NCI-H128 (cell line): Measurements from ENCODE around the gene NT5C1A.

Source experiments
- DNase-seq: peaks from one replicate; lab custom pipeline; 2025; ENCODE audit not compliant: unreplicated experiment; lab: John Stamatoyannopoulos, UW

Gene NT5C1A

DNA sequence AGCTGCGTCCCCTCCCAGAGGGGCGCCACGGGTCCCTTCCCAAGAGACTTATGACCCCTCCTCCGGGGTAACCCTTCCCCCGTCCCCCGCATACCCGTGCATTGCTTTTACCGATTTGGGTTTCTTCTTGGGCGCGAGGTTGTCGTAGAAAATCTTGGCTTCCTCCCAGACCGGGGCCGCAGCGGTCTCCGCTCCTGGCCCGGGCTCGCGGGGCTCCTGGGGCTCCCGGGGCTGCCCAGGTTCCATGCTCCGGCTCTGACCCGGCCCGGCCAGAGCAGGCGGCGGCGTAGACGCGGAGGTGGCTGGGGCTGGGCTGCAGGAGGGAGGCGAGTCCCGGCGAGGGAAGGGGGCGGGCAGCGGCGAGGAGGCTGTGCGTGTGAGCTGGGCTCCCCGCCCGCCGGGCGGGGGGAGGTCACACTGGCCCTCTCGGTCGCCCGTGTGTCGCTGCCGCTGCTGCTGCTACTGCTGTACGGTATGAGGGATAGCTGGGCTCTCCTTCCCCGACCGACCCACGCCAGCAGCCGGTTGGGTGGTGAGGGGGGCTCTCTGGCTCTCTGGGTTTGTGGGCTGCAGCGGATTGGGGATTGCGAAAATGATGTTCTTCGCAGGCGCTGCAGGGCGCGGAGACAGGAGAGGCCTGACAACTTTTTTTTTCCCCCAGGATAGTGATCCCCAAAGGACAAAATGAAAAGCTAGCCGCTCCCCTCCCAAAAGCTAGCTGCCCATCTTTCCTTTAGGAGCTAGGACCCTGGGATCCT is at the start of gene NT5C1A:
TSS of gene NT5C1A (minus strand) at position 315 of the 758 bp plus-strand sequence. CDS start at position 246, 69 bp downstream.
- no peak for DNase-seq

DNA sequence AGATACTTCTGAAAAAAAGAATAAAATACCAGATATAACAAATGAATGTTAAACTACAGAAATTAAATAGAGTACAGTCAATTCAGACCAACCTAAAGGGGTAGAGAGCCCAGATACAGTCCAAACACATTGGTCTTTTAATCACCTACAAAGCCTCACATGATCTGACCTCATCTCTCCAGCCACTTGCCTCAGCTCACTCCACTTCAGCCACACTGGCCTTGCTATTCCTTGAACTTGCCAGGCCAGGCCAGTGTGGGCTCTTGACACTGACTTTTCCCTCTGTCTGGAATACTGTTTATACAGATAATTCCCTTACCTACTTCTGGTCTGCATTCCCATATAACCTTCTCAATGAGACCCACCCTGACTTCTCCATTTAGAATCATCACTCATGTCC is 49.8 kb upstream of the NT5C1A start:
- DNase-seq: no peak

DNA sequence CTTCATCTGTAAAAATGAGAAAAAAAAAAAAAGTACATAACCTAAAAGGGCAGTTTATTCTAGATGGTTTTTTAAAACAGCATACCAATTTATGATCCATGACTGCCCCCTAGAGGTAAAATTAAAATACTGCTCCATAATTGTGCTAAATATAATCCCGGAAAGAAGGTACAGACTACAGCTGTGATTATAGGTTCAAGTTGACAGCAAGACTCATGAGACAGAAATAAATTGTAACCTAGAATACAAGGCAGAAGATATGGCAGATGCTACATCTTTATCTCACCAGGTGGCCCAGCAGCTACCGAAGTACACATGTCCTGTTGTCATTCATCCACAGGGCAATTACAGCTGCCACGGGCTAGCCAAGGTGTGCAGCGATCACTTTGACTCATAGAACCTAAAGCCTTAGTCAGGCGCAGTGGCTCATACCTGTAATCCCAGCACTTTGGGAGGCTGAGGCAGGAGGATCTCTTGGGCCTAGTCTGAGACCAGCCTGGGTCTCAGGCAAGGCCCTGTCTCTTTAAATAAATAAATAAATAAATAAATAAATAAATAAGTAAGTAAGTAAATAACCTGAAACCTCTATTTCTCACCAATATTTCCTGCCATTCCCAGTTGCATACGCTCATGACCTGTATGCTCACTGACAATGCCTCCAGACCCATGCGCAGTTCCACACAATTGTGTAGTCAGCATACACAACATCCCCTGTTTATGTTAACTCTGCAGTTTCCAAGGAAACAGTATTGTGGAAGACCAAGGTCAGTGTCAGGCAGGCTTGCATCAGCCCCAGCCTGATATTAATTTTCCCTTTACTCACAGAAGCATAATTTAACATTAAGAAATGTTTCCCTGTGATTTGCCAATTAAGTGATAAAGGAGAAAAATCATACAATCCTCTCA is 48.4 kb upstream of the NT5C1A start:
- peak; percentile 64 for DNase-seq

DNA sequence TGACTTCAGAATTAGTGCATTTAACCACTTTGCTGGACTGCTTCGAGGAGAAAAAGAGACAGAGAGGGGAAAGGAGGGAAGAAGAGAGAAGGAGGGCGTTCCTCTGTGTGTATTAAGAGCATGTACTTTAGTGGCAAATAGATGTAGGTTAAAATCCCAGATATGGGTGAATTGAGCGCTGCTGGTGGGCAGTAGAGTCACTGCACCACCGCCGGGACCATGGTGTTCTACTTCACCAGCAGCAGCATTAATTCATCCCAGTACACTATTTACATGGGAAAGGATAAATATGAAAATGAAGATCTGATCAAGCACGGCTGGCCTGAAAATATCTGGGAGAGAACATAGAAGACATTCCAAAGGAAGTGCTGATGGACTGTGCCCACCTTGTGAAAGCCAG is 45.9 kb upstream of the NT5C1A start:
- DNase-seq: no peak

DNA sequence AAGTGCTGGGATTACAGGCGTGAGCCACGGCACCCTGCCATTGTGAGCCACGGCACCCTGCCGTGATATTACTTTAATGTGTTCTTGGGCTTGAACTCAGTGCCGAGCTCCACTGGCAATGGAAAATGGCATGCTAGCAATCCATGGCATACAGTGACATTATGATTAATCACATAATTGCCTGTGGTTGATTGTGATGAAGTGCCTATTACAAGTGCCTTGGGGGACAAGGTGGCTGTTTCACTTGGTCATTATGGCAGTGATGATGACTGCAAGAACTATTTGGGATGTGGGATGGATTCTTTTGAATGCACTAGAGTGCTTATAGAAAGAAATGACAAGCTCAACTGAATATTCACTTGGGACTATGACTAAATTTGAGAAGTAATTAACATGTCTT is 41.6 kb upstream of the NT5C1A start:
- no peak for DNase-seq

DNA sequence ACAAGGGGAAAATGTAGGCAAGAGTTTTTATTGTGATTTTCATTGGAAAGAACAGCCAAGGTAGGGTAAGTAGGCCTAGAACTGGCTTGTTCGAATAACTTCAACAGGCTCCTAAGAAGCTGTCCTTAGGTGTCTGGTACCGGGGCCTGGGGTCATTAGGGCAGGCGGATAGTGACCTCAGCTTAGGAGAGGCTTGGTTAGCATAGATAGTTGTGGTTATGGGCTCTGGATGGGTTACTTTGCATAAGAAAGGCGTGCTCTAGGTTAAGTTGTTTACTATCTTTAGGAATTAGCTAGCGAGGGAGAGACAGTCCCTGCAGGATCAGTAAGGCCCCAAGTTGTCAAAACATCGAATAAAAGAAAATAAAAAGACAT is 40.0 kb upstream of the NT5C1A start:
- no peak for DNase-seq

DNA sequence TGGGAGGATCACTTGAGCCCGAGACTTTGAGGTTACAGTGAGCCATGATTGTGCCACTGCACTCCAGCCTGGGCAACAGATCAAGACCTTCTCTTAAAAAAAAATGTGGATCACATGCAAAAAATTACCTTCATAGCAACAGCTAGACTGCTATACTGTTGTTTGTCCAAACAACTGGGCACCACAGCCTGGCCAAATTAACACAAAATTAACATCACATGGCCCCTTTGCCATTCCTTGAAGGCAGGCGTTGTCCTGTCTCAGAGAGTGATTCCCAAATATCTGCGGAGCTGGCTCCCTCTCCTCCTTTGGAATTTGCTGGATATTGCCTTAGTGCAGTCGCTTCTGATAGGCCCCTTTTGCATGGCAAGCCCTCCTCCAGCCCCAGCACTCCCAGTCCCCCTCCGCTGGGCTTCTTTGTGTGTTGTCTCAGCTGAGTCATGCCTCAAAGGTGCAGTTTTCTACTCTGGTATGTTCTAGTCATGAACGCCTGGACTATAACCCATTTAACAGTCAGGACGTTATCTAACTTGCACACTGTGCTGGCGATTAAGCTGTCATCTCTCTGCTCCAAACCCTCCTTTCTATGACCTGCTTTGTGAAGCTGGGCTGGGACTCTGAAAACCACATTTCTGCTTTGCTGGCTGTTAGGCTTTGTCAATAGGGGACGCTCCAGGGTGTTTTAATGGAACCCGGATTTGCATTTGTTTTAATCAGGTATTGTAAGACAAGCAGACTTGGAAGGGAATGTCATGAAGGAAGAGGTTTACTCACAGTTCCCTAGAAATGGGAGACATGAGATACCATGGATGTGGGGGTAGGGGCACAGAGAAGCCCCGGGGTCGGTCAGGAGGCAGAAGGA is 39.4 kb upstream of the NT5C1A start:
- no peak for DNase-seq

DNA sequence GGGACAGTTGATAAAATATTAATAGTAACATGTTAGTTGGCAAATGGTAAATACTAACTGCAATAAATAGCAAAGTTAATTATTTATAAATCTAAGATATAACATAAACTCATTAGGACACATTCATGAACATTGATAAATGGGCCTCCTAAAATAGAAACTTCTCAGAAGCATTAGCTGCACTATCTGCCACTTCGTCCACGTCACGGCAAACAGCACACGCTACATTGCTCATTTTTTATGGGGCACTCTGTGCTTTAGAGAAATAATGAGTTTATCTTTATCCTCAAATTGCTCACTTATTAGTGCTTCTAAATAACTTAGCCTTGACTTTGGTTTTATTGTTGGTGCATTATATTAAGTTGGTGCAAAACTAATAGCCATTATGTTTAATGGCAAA is 35.6 kb upstream of the NT5C1A start:
- no peak for DNase-seq

DNA sequence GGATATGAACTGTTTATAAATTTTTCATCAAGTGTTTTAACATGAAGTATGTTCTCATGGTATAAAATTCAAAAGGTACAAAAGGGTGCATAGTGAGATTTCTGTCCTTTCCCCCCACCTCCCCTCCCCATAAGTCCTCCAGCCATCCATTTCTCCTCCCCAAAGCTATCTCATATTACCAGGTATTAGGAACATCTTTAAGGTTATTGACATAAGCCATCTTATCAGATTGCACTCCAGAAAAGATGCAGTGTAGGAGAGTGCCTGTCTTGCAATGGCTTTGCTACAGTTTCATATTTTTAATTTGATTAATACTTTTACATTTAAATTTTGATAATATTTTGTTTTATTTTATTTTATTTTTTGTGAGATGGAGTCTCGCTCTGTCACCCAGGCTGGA is 32.9 kb upstream of the NT5C1A start:
- no peak for DNase-seq

DNA sequence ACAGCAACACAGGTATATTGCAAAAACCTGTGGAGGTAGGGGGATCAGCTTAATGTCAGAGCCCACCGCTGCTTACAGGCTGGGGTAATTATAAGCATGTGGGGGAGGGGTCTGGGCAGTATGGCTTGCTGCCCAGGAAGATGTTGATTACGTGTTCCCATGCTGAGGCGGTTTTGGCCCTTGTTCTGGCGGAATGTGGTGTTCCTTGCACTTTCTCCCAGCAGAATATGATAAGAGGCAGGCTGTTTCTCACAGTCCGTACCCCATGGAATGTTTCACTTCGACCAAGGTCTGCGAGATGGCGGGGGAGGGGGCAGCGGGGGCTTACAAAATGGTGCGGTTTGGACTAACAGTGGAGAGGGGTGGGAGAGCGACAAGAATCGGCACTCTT is 29.1 kb upstream of the NT5C1A start:
- no peak for DNase-seq

DNA sequence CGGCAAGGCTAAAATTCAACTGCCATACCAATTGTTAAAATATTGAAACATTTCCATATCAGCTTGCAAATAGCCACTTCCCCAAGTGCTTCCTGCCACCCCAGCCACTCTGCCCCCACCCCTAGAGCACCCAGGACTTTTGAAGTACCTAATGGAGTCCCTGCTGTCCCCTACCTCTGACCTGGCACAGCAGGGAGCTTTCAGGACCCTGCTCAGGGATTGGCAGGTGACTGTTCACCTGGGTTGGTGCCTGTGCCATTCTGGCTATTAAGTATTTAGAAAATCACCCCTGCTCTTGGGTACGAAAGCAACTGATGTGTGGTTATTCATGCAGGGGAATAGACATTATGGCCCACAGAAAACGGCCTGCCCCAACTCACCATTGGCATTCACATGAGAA is 28.4 kb upstream of the NT5C1A start:
- DNase-seq: no peak

DNA sequence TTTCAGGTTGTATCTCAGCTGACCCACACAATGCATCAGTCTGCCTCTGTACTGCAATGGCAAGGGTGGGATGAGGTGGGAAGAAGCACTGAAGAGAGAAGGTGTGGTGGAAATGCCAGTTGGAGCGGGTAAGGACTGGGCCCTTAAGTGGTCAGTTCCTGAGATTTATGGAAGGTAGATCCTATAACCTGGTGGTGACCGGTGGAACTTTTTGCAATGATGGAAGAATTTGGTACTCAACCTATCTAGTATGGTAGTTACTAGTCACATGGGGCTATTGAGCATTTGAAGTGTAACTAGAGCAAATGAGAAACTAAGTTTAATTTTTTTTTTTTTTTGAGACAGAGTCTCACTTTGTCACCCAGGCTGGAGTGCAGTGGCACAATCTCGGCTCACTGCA is 27.5 kb upstream of the NT5C1A start:
- no peak for DNase-seq

DNA sequence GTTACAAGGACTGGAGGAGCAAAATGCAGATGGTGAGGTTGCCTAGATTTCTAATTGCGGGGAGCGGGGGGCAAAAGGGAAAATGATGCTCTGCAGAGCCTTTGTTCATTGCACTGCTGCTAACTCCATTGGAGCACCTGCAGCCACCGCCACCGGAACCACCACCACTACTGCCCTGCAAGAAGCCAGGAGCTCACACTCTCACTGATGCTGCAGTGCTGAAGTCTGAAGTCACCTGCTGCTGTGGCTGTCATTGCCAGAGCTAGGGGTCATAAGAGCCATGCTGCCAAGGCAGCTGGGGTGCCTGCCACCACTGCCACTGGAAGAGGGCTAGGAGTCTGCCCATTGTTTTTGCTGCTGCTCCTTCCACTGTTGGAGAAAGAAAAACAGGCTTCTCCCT is 26.7 kb upstream of the NT5C1A start:
- DNase-seq: no peak

DNA sequence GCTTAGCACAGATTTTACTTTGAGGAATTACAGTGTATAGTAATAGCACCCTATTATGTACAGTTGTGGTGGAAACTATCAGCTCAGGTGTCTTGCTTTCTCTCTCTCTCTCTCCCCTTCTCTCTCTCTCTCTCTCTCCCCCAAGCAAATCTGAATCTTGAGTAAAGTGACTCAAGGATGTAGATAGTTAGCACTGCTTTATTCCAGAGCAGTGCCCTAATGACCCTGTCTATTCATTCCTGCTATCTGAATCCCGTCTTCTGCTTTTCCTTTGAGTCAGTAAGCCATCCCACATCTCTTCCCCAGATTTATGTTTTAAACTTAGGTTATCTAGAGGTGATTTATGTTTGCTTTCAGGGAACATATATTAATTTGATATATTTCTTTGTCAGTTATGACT is 24.5 kb upstream of the NT5C1A start:
- no peak for DNase-seq

DNA sequence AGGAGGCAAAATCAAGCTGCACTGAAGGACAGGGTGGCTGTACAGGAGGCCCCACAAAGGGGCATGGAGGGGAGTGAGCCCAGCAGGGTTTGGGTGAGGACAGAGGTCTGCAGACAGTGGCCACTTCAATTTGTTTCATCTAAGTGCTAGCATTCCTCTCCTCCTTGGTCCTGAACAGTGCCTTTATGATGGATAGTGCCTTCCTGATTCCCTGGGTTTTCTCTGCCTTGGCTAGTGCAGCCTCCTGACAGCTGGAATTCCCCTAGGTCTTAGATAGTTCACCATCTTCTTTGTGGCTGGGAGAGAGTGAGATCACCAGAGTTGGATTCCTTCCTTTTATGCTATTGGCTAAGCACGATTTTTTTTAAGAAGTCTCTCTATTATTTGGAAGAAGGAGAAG is 23.1 kb upstream of the NT5C1A start:
- no peak for DNase-seq

DNA sequence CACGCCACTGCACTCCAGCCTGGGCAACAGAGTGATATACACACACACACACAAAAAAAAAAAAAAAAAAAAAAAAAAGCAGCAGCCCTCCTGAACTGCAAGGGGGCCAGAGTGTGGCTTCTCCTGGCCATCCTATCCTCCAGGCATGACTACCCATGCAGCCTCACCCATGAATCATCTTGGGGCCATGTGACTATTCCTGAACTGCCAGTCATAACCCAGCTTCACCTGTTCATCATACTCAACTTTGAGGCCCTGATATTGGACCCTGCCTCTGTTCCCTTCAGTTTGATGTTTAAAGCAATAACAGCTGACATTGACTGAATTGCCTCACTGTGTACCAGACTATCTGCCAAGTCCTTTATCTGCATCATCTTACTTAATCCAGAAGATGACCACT is 22.1 kb upstream of the NT5C1A start:
- DNase-seq: no peak

DNA sequence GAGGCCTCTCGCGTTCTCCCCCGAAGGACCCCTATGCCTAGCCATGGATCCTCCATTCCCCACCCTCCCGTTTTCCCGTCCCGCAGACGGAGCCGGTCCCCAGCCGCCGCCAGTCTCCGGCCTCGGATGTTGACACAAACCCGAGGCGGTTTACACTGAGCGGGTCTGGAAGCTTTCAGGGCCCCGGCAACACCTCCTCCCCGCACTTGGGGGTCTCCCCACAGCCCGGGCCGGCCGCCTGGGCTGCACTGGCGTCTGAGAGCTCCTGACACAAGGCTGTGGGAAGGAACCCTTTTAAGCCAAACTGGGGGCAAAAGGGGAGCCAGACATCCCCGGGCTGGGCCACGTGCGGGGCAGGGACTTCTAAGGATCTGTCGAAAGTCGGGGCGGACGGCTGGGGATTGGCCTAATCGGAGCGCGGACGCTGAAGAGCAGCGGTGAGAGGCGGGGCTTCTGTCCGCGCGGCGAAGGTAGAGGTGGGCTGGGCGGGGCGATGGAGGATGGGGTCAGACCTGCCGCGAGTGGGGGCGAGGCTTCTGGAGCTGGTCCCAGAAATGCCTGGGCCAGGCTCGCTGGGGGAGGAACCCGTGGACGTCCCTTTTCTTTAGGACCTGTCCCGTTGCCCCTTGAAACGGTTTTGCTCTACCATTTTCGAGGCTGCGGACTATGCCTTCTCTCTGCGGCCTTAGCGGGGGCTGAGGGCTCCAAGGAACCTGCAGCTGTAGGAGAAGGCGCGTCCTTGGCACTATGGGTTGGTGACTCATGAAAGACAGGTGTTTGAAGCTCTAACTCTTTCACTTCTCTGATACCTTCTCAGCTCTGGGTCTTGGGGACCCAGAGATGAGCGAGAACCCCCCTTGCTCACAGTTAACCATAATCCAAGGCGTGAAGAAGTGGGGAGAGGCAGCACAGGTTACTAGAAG is 20.5 kb upstream of the NT5C1A start:
- DNase-seq: peak; percentile 22

DNA sequence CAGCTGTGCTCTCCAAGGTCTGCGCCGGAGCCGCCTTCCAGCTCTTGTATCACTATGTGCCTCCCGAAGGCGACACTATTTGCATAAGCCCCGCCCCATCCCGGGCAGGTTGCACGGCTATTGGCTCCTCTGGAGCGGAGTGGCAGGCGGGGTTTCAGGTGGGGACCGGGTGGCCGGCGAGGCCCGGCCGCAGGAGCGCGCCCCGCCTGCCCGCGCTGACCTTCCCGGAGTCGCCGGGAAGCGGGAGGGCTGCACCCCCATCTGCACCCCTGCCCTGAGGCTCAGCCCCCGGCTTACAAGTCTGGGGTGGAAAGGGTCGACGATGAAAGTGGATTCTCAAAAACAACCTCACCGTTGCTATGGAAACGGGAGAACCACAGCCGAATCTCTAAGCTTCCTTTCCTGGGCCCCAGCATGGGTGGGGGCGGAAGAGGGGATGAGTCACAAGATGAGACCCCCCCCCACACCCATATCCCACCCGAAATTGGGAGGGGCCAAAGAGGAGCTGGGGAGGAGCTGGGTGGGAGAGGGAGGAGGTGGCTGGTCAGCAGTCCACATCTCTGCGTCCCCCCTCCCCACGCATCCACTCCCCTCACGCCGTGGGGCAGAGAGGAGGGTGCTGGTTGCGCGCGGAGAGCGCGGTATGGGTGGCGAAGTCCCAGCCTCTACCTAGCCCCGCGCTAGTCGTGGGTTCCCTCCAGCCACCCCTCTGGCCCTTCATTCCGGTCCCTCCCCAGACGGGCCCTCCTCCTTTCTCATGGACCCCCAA is 19.7 kb upstream of the NT5C1A start, which contains the start of gene HPCAL4:
TSS of gene HPCAL4 (minus strand) at position 51 of the 769 bp plus-strand sequence. CDS start 6,830 bp downstream, outside the sequence.
- DNase-seq: peak; percentile 89

DNA sequence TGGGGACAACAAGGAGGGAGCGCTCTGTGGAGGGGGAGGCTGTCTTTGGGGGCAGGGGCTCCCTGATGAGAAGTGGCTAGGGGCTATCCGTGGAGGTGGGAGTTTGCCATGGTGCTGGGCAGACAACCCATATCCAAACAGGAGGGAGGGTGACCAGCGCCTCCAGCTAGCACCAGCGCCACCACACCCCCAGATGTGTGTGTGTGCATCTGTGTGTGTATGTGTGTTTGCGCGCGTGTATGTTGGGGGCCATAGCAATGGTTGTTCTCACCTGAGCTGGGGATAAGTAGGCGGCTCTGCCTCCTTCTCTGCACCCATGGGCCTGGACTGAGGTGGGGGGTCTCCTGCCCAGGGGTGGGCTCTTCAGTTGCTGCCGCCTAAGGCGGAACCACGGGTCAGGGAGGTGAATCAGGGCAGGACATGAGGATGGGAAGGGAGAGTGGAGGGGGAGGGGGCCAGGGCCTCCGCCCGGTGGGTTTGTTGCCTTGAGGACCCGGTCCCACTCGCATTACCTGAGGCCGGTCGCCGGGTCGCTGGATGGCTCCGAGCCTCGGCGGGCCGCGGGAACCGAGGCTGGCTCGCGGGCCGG is 19.0 kb upstream of the NT5C1A start:
- DNase-seq: no peak
